LNCAP (cell line): ENCODE results near the gene HBZ.

Experiments
- CTCF ChIP-seq: fragments of 450-650 bp; IDR thresholded peaks from 2 replicates; pipeline ENCODE4 v1.5.1; 2017; ENCODE audit warnings: mild to moderate bottlenecking

HBZ gene

GRCh38 chr16:142405-142967 lies 10.0 kb upstream of the HBZ start:
- no peak for TF ChIP-seq CTCF

GRCh38 chr16:143047-143446 lies 9.4 kb upstream of the HBZ start:
- TF ChIP-seq CTCF, result no peak

GRCh38 chr16:143456-143855 lies 9.0 kb upstream of the HBZ start:
- TF ChIP-seq CTCF, result no peak

GRCh38 chr16:144797-145252 lies 7.6 kb upstream of the HBZ start:
- TF ChIP-seq CTCF, result no peak

- TF ChIP-seq CTCF, result no peak
Measured at GRCh38 chr16:146646-147045, 5.8 kb upstream of the HBZ start.

GRCh38 chr16:149024-149660 lies 3.3 kb upstream of the HBZ start:
- TF ChIP-seq CTCF, result no peak

- no peak for TF ChIP-seq CTCF
Measured at GRCh38 chr16:154217-155030, 2.0 kb downstream of the HBZ start.
